C4-2B (cell line): ENCODE data around the gene ARHGAP10.

Experiments used
- ZFX ChIP-seq: fragments of 450-650 bp; IDR thresholded peaks from 2 replicates; pipeline ENCODE4 v1.6.1; 2017
- TF ChIP-seq, protein P1 (sequence below): fragments of 450-650 bp; conservative IDR thresholded peaks from 2 replicates; pipeline ENCODE4 v1.5.1; 2017; ENCODE audit warnings: mild to moderate bottlenecking

DNA sequence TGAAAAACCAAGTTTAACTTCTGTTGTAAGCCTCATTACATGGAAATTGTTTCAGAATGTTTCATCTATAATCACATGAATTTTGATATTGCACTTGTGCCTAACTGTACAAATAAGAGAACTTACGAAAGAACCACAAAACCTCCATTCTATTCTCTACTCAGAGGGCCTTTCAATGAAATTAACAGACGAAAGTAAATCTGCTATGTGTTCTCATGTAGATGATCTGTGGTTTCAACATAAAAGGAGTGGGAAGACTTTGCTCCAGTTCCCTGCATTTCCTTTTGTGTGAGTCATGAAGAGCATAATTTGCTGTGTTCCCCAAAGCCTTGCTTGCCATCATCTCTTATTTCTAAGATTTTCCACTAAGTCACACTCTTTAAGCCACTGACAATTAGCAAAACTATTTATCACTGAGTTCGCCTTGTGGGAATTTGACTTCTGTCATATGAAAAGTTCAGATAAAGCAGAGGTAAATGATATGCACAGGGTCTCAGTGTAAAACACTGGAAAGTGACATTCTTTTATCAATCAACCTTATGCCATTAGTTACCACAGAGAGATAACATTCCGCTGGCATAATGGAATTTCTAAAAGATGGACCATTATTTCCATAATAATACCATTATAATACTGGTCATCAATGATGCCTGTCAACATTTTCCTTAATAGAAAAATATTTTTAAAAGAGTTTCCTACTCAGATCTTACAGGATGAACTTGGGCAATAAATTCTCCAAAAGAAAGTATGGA, 380.5 kb downstream of the ARHGAP10 start:
- TF ChIP-seq, protein P1, sequence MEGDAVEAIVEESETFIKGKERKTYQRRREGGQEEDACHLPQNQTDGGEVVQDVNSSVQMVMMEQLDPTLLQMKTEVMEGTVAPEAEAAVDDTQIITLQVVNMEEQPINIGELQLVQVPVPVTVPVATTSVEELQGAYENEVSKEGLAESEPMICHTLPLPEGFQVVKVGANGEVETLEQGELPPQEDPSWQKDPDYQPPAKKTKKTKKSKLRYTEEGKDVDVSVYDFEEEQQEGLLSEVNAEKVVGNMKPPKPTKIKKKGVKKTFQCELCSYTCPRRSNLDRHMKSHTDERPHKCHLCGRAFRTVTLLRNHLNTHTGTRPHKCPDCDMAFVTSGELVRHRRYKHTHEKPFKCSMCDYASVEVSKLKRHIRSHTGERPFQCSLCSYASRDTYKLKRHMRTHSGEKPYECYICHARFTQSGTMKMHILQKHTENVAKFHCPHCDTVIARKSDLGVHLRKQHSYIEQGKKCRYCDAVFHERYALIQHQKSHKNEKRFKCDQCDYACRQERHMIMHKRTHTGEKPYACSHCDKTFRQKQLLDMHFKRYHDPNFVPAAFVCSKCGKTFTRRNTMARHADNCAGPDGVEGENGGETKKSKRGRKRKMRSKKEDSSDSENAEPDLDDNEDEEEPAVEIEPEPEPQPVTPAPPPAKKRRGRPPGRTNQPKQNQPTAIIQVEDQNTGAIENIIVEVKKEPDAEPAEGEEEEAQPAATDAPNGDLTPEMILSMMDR = no peak
- no peak for TF ChIP-seq ZFX
